Skin epidermis (tissue), 12 donors: ENCODE data around the gene GZMA.
"Not testable (repeated sequence)": the region's sequence is repeated elsewhere in the genome, so short reads cannot be mapped to it uniquely, and the experiment has no call there.

Experiments
- H3K27ac ChIP-seq, 21 experiments: fragments of 200-600 bp; sonication (generic) in 11 of 21; one replicate each; pipeline ENCODE4 v1.5.0; 2020; ENCODE audit warnings: mild to moderate bottlenecking in 3 of 21, inconsistent platforms in 2 of 21, moderate library complexity in 2 of 21
- H3K4me3 ChIP-seq, 7 experiments: fragments of 200-600 bp; sonication (generic) in 2 of 7; one replicate each; pipeline ENCODE4 v1.5.0; 2020; ENCODE audit warnings: inconsistent platforms in 2 of 7, mild to moderate bottlenecking in 2 of 7, moderate library complexity in 1 of 7

GZMA gene

DNA sequence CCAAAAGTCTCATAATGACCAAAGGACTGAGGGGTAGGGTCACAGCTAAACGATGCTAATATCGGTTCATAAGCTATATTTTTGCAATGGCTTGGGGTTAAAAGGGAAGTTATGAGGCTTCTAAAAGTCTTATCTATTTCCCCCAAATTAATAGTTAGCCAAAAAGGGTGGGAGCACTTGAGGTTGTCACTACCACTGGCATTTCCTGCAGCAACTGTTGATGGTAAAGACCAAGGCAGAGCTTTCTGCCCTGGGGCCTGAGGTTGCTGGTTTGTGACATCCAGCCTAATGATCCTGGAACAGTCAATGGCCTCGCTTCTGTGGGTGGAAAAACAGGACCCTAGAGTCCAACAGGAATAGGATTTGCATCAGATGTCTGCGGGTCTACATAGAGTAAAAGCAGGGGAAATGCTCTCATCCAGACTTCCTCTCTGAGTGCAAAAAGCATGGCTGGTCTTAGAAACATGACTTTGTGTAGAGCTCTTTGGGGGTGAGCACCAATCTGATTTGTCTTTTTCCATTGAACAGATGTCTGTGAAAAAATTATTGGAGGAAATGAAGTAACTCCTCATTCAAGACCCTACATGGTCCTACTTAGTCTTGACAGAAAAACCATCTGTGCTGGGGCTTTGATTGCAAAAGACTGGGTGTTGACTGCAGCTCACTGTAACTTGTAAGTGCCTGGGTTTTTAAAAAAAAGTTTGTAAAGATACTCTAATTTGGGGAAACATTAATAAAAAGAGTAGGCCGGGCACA is 2.7 kb downstream of the GZMA start:
- H3K4me3 ChIP-seq, result peak overlapping the region in 2 of 7 experiments; percentile 9 to 21
- H3K27ac ChIP-seq, result peak overlapping the region in 3 of 21 experiments; percentile 39 to 69 (median 49)

GRCh38 chr5:55105976-55106375 is 3.5 kb downstream of the GZMA start:
- not testable (repeated sequence) for H3K27ac ChIP-seq, H3K4me3 ChIP-seq

- Histone ChIP-seq H3K27ac (no peak overlapping the region), H3K4me3 (no peak overlapping the region)
Observed at GRCh38 chr5:55108661-55109060, 6.2 kb downstream of the GZMA start.

- Histone ChIP-seq H3K4me3 (no peak overlapping the region), H3K27ac (no peak overlapping the region)
Observed at GRCh38 chr5:55110217-55110616, 7.8 kb downstream of the GZMA start.

- Histone ChIP-seq H3K4me3 (no peak overlapping the region), H3K27ac (no peak overlapping the region)
Observed at GRCh38 chr5:55113327-55113726, 10.9 kb downstream of the GZMA start.

GRCh38 chr5:55114061-55114460 is 11.6 kb downstream of the GZMA start:
- Histone ChIP-seq H3K4me3 (no peak overlapping the region), H3K27ac (no peak overlapping the region)

DNA sequence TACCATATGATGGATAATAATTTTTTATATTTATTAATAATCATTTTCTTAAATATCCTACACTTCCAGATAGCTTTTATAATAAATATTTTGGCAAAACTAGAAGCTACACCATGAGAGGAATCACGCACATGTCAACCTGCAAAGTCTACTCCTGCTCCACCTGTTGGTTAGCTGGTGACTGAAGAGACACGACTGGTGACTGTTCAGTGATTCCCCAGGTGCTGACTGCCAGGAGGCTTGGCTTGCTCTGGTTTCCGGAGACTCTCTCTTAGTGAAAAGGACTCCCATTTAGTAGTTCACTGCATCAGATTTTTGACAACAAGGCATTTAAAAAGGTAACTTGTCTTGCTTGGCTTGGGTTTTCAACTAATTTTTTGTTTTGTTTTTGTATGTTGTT is 20.9 kb downstream of the GZMA start:
- Histone ChIP-seq H3K27ac (no peak overlapping the region), H3K4me3 (no peak overlapping the region)

- Histone ChIP-seq H3K27ac (no peak overlapping the region), H3K4me3 (no peak overlapping the region)
Observed at GRCh38 chr5:55134053-55134722, 31.7 kb downstream of the GZMA start.

DNA sequence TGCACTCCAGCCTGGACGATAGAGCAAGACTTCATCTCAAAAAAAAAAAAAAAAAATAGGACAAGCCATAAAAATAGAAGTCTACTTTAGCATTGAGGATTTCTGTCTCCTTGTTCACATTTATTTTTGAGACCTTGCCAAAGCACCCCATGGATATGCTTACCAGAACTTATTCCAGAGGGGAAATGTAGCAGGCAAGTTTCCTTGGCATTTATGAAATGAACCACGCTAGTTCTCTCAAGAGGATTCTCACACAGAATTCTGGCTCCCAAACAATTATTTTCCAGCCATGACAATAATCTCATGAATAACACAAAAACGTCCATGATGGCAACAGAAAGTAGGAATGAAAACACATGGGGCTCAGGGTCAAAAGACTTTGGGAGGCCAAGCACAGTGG is 34.1 kb downstream of the GZMA start:
- no peak overlapping the region for H3K27ac ChIP-seq
- no peak overlapping the region for H3K4me3 ChIP-seq

DNA sequence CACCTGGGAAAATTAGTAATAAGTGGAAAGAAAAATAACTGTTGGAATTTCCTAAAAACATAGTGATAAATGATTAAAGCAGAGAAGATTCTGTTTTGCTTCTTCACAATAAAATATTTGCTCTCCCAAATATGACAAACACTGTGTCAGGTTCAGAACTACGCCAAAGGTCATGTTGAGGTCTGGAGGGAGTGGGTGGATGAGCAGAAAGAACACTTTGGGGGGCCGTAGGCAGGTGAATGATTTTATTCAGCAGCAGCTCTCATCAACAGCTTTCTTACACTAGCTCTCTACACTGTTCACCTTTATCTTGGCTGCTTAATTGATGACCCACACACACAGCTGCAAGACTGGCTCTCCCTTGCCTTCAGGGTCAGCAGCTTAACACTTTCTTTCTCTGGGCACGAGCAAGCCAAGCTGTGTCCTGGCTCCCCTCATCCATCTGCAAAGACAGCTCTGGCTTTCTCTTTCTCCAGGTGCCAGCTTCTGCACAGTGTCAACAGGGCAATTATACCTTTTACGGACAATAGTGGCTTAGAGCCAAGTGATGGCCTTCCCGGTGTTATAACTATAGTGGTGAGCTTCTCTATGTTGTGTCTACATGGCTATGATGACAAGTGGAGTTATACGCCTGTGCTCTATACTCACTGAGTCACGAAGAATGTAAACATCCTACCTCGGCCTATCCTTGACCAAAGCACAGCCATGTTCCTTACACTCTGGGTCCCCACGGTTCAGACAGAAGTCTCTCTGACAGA is 38.6 kb downstream of the GZMA start:
- Histone ChIP-seq H3K27ac (no peak overlapping the region), H3K4me3 (no peak overlapping the region)

DNA sequence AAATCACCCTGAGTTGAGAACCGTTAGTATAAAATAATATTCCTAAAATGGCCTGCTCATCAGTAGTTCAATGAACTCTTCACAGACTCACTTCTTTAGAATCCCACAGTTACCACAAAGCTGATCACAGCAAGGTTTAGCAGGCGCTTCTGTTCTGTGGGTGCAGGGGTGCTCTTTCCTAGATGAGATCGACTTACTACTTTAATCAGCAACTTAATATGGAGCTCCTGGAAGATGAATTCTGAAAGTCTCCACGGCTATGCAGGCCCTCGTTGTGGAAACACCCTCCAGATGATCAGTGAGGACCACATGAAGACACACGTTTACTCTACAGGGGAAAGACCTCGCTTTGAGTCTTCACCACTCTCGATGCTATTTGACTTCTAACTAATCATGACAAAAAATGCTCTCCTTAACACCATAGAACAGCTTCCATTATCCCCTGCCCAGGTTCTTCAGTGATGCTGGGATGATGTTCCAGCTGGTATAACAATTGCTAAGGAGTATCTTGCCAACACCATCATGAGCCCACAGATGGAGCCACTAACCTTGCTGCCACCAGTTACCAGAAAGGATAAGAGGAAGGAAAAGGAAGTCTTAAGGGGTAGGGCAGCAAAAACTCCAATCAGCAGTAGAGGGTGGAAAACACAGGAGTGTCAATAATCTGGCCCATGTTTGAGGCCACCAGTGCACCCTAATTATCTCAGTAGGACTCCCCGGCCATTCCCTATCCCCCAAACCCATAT is 39.7 kb downstream of the GZMA start:
- Histone ChIP-seq H3K27ac (no peak overlapping the region), H3K4me3 (no peak overlapping the region)

DNA sequence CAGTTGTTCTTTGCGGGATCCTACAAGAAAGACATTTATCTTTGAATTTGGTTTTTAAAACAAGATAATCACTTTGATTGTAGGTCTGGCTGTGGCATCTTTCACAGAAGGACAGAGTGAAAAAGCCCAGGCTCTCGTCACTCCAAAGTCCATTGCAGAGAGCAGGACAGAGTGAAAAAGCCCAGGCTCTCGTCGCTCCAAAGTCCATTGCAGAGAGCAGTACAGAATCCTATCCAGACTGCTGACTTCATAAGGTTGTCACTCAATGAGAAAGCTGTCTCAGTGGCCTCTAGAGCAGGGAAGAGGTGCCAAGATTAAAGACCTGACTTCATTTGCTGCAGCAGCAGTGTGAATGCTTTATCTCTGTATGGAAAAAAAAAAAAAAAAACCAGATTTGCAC is 41.2 kb downstream of the GZMA start:
- no peak overlapping the region for H3K4me3 ChIP-seq
- no peak overlapping the region for H3K27ac ChIP-seq

DNA sequence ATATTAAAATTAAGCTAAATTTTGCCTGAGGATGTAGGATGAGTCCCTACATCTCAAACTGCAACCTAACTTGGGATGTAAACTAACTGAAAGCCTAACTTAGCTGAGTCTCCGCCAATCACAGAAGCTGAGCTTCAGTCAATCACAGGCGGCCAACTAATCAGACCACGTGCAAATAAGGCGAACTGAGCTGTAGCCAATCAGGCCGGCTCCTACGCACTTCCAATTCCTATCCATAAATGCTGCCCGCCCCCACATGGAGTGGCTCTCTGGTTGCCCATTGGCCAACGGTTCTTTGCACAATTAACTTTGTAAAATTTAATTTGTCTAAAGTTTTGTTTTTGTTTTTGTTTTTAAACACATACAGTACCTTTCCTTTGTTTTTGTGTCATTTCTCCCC is 43.6 kb downstream of the GZMA start:
- Histone ChIP-seq H3K4me3 (no peak overlapping the region), H3K27ac (no peak overlapping the region)

DNA sequence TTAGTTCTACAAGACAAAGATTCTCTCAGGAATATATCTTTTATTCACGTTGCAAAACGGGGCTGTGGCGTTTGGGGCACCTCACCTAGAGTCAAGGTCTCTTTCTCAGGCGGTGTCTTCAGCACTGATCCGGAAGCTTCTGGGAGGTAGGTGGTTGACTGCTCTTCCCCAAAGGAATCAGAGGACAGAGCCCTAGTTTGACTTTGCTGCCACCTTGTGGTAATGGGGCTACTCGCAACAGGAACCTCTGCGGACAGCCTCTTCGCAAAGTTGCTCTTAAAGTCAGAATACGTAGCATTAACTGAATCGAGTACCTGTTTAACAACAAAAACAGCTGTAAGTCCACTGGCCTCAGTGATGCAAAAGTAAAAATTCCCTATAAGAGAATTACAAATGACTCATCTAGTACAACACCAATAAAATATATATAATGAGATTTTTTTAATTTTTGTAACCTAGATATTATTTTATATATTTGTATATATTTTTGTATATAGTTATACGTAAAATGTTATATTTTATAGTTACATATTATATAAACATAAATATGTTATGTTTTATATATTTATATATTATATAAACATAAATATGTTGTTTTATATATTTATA is 44.2 kb downstream of the GZMA start:
- no peak overlapping the region for H3K4me3 ChIP-seq
- H3K27ac ChIP-seq, result no peak overlapping the region

GRCh38 chr5:55149308-55149795 is 46.9 kb downstream of the GZMA start:
- Histone ChIP-seq H3K4me3 (no peak overlapping the region), H3K27ac (no peak overlapping the region)

- H3K27ac ChIP-seq, result no peak overlapping the region
- no peak overlapping the region for H3K4me3 ChIP-seq
Observed at GRCh38 chr5:55151923-55152842, 49.7 kb downstream of the GZMA start.

DNA sequence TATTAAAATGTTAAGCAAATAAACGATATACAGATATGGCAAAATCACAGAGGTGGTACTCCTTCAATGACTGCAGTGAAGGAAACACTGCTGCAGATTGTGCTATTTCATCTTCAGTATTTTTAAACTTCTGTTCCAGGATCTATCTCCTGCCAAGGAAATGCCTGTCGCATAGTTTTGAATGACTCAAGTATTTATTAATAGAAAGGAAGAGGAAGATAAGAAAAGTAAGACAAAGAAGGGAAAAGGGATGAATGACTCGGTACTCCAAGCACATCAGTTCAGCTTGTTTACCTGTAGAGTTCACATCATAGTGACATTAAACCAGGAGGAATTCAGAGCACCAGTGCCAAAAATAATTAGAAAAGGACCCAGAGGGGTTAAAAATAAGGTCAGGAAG is 52.4 kb downstream of the GZMA start:
- no peak overlapping the region for H3K4me3 ChIP-seq
- no peak overlapping the region for H3K27ac ChIP-seq
